ENCODE data around the gene ST3GAL3. TPM values are rescaled to one million over a fixed set of nuclear protein-coding genes. Genes with fewer than 3 reads are reported as not detected.

The ST3GAL3 gene
- total and polyA plus RNA-seq, 3 donors from 2014 or later = 42.9 to 62.0 (median 50.7) TPM

DNA sequence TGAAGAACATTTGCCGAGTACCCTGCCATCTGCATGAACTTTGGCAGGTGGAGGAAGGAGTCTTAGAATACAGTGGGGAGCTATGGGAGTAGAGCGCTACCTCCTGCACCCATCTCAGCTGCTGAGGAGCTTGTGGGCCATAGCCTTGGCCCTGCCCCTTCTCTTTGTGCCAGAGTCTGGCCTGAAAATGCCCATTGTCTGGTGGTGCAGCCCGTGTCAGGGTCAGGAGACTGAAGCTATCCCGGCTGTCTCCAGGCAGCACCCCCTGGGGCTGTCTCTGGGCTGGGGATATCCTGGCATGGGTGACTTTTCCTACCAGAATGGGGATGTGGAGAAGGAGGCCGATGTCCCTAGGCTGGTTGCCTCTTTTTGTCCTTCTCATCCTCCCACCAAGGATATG is 246.7 kb downstream of the ST3GAL3 start:
- no peak for DNase-seq
- Histone ChIP-seq H3K36me3 (ENCODE audit: low read depth, missing control alignments) (no peaks in the 10 kb centered on the region), H3K4me3 (no peak overlapping the region), H3K4me1 (no peaks in the 10 kb centered on the region), H3K27ac (no peak overlapping the region), H3K9me3 (no peaks in the 10 kb centered on the region), H3K27me3 (no peaks in the 10 kb centered on the region)
- WGBS, 2 donors = 63 to 67% methylated on average over 5 of the region's 5 CpGs
- no peak for TF ChIP-seq POLR2A (IDR thresholded peaks at IDR 0.05)
- TF ChIP-seq, protein P1, sequence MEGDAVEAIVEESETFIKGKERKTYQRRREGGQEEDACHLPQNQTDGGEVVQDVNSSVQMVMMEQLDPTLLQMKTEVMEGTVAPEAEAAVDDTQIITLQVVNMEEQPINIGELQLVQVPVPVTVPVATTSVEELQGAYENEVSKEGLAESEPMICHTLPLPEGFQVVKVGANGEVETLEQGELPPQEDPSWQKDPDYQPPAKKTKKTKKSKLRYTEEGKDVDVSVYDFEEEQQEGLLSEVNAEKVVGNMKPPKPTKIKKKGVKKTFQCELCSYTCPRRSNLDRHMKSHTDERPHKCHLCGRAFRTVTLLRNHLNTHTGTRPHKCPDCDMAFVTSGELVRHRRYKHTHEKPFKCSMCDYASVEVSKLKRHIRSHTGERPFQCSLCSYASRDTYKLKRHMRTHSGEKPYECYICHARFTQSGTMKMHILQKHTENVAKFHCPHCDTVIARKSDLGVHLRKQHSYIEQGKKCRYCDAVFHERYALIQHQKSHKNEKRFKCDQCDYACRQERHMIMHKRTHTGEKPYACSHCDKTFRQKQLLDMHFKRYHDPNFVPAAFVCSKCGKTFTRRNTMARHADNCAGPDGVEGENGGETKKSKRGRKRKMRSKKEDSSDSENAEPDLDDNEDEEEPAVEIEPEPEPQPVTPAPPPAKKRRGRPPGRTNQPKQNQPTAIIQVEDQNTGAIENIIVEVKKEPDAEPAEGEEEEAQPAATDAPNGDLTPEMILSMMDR (IDR thresholded peaks at IDR 0.05) = no peak
- intact Hi-C loops (cut with DNase I; ENCODE audit: low total_unique reads) = no loop called here

DNA sequence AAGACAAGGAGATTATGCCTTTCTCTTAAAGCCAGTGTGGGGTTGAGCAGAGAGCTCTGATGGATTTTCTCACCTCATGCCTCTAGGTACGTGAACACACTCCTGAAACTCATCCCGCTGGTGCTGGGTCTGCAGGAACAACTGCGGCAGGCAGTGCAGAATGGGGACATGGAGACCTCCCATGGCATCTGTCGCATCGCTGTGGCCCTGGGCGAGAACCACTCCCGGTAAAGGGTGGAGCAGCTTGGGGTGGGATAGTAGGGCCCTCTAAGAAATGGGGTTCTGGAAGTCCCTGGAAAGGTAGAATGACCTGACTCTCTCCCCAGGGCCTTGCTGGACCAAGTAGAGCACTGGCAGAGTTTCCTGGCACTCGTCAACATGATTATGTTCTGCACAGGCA is 248.9 kb downstream of the ST3GAL3 start:
- WGBS, 2 donors = 87 to 97% methylated on average over 4 to 8 of the region's 8 CpGs
- Histone ChIP-seq H3K9me3 (no peaks in the 10 kb centered on the region), H3K4me1 (no peaks in the 10 kb centered on the region), H3K36me3 (ENCODE audit: low read depth, missing control alignments) (no peaks in the 10 kb centered on the region), H3K4me3 (no peak overlapping the region), H3K27ac (no peak overlapping the region), H3K27me3 (no peaks in the 10 kb centered on the region)
- intact Hi-C loops (cut with DNase I; ENCODE audit: low total_unique reads) = no loop called here
- DNase-seq = no peak
- TF ChIP-seq POLR2A (IDR thresholded peaks at IDR 0.05) = no peak
- TF ChIP-seq, protein P1 (IDR thresholded peaks at IDR 0.05) = no peak

DNA sequence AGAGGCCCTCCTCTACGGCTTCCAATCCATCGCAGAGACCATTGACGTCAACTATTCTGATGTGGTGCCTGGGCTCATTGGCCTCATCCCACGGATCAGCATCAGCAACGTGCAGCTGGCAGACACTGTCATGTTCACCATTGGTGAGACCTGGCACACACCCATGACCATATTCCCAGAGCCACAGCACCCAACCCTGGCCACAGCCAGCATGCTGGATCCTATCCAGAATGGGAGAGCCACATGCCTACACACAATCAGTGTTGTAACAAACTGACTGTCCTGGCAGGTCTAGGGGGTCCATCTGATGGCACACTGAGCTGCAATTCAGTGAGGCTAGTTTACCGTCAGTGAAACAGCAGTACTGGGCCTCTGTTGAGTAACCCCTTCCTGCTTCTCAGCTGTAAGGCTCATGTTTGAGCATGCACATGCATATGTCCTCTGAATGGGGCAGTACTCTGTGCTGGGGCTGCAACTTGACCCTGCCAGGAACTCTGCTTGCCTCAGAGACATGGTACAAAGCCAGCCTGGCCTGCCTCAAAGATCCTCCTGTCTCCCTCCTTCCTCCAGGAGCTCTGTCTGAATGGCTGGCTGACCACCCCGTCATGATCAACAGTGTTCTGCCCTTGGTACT is 250.2 kb downstream of the ST3GAL3 start:
- Histone ChIP-seq H3K9me3 (no peaks in the 10 kb centered on the region), H3K4me3 (no peak overlapping the region), H3K36me3 (ENCODE audit: low read depth, missing control alignments) (no peaks in the 10 kb centered on the region), H3K4me1 (no peaks in the 10 kb centered on the region), H3K27me3 (no peaks in the 10 kb centered on the region), H3K27ac (no peak overlapping the region)
- no peak for TF ChIP-seq POLR2A (IDR thresholded peaks at IDR 0.05)
- TF ChIP-seq, protein P1 (IDR thresholded peaks at IDR 0.05) = no peak
- WGBS, 2 donors = 93 to 95% methylated on average over 6 to 7 of the region's 7 CpGs
- DNase-seq = no peak
- intact Hi-C loops (cut with DNase I; ENCODE audit: low total_unique reads) = no loop called here

DNA sequence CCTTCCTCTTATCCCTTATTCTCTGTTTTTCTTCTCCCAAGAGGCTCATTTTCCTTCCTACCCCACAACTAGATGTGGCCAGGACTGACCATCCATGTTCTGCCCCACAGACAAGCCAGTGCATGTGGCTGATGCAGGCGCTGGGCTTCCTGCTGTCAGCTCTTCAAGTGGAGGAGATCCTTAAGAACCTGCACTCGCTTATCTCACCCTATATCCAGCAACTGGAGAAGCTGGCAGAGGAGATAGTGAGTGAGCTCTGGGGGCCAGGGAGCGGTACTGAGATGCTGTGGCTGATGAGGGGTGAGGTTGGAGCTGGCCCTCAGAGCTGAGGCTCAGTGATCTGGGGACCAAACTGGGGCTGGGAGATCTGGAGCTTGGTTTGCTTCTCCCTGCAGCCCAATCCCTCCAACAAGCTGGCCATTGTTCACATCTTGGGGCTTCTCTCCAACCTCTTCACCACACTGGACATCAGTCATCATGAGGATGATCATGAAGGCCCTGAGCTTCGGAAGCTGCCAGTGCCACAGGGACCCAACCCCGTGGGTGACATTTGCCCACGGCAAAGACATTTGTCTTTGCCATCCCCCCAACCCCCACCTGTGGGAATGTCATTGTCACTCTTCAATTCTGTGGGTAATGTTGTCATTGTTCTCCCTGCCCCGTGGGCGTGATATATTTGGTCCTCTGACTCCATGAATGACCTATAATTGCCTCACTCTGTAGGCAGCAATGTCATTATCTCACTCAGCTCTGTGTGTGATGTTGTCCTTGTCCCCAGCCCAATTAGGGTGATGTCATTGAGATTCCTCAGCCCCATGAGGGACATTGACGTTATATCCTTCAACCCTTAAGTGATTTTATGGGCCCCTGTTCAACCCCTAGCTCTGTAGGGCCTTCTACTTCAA is 251.3 kb downstream of the ST3GAL3 start:
- WGBS, 2 donors = 92 to 94% methylated on average over 9 of the region's 9 CpGs
- intact Hi-C loops (cut with DNase I; ENCODE audit: low total_unique reads) = no loop called here
- no peak for DNase-seq
- Histone ChIP-seq H3K4me3 (no peak overlapping the region), H3K27me3 (no peaks in the 10 kb centered on the region), H3K27ac (no peak overlapping the region), H3K4me1 (no peaks in the 10 kb centered on the region), H3K36me3 (ENCODE audit: low read depth, missing control alignments) (no peaks in the 10 kb centered on the region), H3K9me3 (no peaks in the 10 kb centered on the region)
- TF ChIP-seq, protein P1 (IDR thresholded peaks at IDR 0.05) = no peak
- no peak for TF ChIP-seq POLR2A (IDR thresholded peaks at IDR 0.05)

Data from testis (tissue), 3 donors.